Stimulated activated CD8-positive, alpha-beta memory T cell treated with anti-CD3 and anti-CD28 coated beads, Interleukin-15, amount 100 ng/mL, for 4 hours (primary cell): ENCODE measurements around the gene MND1.

Source experiments
- DNase-seq, 2 donors: peaks; one replicate each; pipeline ENCODE4 v3.0.0-alpha.2; 2020; ENCODE audit warnings: low read depth in 2 of 2

MND1 gene

GRCh38 chr4:153346563-153346962 lies 2.1 kb downstream of the MND1 start:
- DNase-seq = no peak

- no peak for DNase-seq
Observed at GRCh38 chr4:153347117-153347516, 2.6 kb downstream of the MND1 start.

GRCh38 chr4:153348006-153348405 lies 3.5 kb downstream of the MND1 start:
- DNase-seq = no peak

GRCh38 chr4:153349206-153349805 lies 4.8 kb downstream of the MND1 start:
- DNase-seq = no peak

GRCh38 chr4:153362184-153362583 lies 17.7 kb downstream of the MND1 start:
- DNase-seq = no peak

- DNase-seq = no peak
Observed at GRCh38 chr4:153364061-153364460, 19.6 kb downstream of the MND1 start.

- no peak for DNase-seq
Observed at GRCh38 chr4:153365003-153365402, 20.5 kb downstream of the MND1 start.

- no peak for DNase-seq
Observed at GRCh38 chr4:153366486-153366885, 22.0 kb downstream of the MND1 start.

- no peak for DNase-seq
Observed at GRCh38 chr4:153367092-153367491, 22.6 kb downstream of the MND1 start.

GRCh38 chr4:153369021-153369420 lies 24.5 kb downstream of the MND1 start:
- no peak for DNase-seq

GRCh38 chr4:153371701-153372234 lies 27.3 kb downstream of the MND1 start:
- DNase-seq = no peak

- no peak for DNase-seq
Observed at GRCh38 chr4:153372967-153373562, 28.6 kb downstream of the MND1 start.

- DNase-seq = no peak
Observed at GRCh38 chr4:153374442-153374841, 30.0 kb downstream of the MND1 start.

- no peak for DNase-seq
Observed at GRCh38 chr4:153375303-153375702, 30.8 kb downstream of the MND1 start.

GRCh38 chr4:153383131-153383530 lies 38.6 kb downstream of the MND1 start:
- DNase-seq = no peak

- no peak for DNase-seq
Observed at GRCh38 chr4:153384160-153384559, 39.7 kb downstream of the MND1 start.

- DNase-seq = no peak
Observed at GRCh38 chr4:153385784-153386183, 41.3 kb downstream of the MND1 start.

GRCh38 chr4:153387981-153388380 lies 43.5 kb downstream of the MND1 start:
- no peak for DNase-seq

GRCh38 chr4:153393397-153393796 lies 48.9 kb downstream of the MND1 start:
- no peak for DNase-seq

- no peak for DNase-seq
Observed at GRCh38 chr4:153394945-153395344, 50.5 kb downstream of the MND1 start.

GRCh38 chr4:153398713-153399112 lies 54.2 kb downstream of the MND1 start:
- DNase-seq = no peak

GRCh38 chr4:153399358-153399757 lies 54.9 kb downstream of the MND1 start:
- no peak for DNase-seq

- DNase-seq = no peak
Observed at GRCh38 chr4:153401501-153401900, 57.0 kb downstream of the MND1 start.

- no peak for DNase-seq
Observed at GRCh38 chr4:153402366-153402765, 57.9 kb downstream of the MND1 start.
